H1 (cell line): ENCODE data around the gene GADD45B. TPM values are rescaled to one million over a fixed set of nuclear protein-coding genes. Genes with fewer than 3 reads are reported as not detected.

Experiments used
- CTCF ChIA-PET: fragments of 300-600 bp; sonication (Branson Sonifier 250); formaldehyde crosslinking; loops from one replicate; lab custom pipeline; 2021; ENCODE audit not compliant: partially characterized antibody; lab: Charles Lee
- POLR2A ChIA-PET: fragments of 300-600 bp; sonication (Branson Sonifier 250); formaldehyde crosslinking; loops from one replicate; lab custom pipeline; 2021; ENCODE audit warnings: inconsistent platforms; ENCODE audit not compliant: partially characterized antibody; lab: Charles Lee
- DNase-seq, 2 experiments: peaks; one replicate each; pipeline versions ENCODE4 v3.0.0 to v3.0.0-alpha.2; 2010 to 2022; ENCODE audit warnings: low spot score in 2 of 2, low read depth in 1 of 2, mixed read lengths in 1 of 2
- FAIRE-seq: peaks from 2 replicates; lab custom pipeline; 2011; peaks lifted over from hg19 to GRCh38; lab: Jason Lieb, UNC
- H2AFZ ChIP-seq: 2 replicates; pipeline ENCODE4 v1.8.1; 2012; ENCODE audit warnings: low read length, inconsistent platforms
- H2AK5ac ChIP-seq: 2 replicates; pipeline ENCODE4 v1.6.1; 2013; ENCODE audit warnings: low read depth, low read length
- H2BK120ac ChIP-seq: replicated peaks from 2 replicates; pipeline ENCODE3; 2013; ENCODE audit warnings: low read depth, low read length, inconsistent platforms
- H2BK12ac ChIP-seq: 2 replicates; pipeline ENCODE4 v1.6.1; 2013; ENCODE audit warnings: low read depth, low read length
- H2BK15ac ChIP-seq: 2 replicates; pipeline ENCODE4 v1.6.1; 2013; ENCODE audit warnings: low read length
- H2BK20ac ChIP-seq: 2 replicates; pipeline ENCODE4 v1.6.1; 2013; ENCODE audit warnings: low read length
- H2BK5ac ChIP-seq: 2 replicates; pipeline ENCODE4 v1.6.1; 2013; ENCODE audit warnings: low read depth, low read length
- H3K14ac ChIP-seq: 2 replicates; pipeline ENCODE4 v1.6.1; 2013; ENCODE audit warnings: inconsistent platforms; ENCODE audit not compliant: insufficient read length
- H3K18ac ChIP-seq: 2 replicates; pipeline ENCODE4 v1.6.1; 2013; ENCODE audit warnings: low read length; ENCODE audit errors: extremely low read depth
- H3K23ac ChIP-seq: 2 replicates; pipeline ENCODE4 v1.6.1; 2013; ENCODE audit warnings: inconsistent platforms; ENCODE audit not compliant: insufficient read length
- H3K23me2 ChIP-seq: 2 replicates; pipeline ENCODE4 v1.6.1; 2013; ENCODE audit warnings: low read depth, low read length
- H3K27ac ChIP-seq: 2 replicates; pipeline ENCODE4 v1.6.1; 2011; ENCODE audit warnings: low read depth, low read length, inconsistent platforms
- H3K27me3 ChIP-seq, 4 experiments: replicated peaks in 1 of 4; 1 replicate in 1 of 4; 2 replicates in 3 of 4; pipeline versions ENCODE4 v1.6.1 to v1.8.1; 2011 to 2013; ENCODE audit warnings: low read length in 3 of 4, mild to moderate bottlenecking in 3 of 4, inconsistent platforms in 2 of 4, mixed read lengths in 2 of 4, moderate library complexity in 1 of 4; ENCODE audit not compliant: control insufficient read depth in 3 of 4, insufficient read depth in 3 of 4; ENCODE audit errors: extremely low read depth in 1 of 4
- H3K36me3 ChIP-seq, 4 experiments: 2 replicates each; pipeline versions ENCODE4 v1.6.1 to v1.8.1; 2011 to 2013; ENCODE audit warnings: mild to moderate bottlenecking in 4 of 4, low read length in 3 of 4, moderate library complexity in 2 of 4, control low read depth in 1 of 4, inconsistent platforms in 1 of 4; ENCODE audit not compliant: insufficient read depth in 4 of 4, control insufficient read depth in 2 of 4
- H3K4ac ChIP-seq: replicated peaks from 2 replicates; pipeline ENCODE3; 2013; ENCODE audit warnings: low read length, low read depth, mixed read lengths, inconsistent platforms; ENCODE audit not compliant: insufficient read length
- H3K4me1 ChIP-seq, 4 experiments: replicated peaks in 1 of 4; 1 replicate in 1 of 4; 2 replicates in 3 of 4; pipeline versions ENCODE4 v1.6.1 to v1.8.1; 2011 to 2013; ENCODE audit warnings: low read length in 3 of 4, inconsistent platforms in 2 of 4, mixed read lengths in 1 of 4; ENCODE audit not compliant: insufficient read depth in 4 of 4, control insufficient read depth in 3 of 4
- H3K4me2 ChIP-seq, 2 experiments: 2 replicates each; pipeline versions ENCODE4 v1.6.1 to v1.8.1; 2011 to 2013; ENCODE audit warnings: low read depth in 2 of 2, low read length in 2 of 2, control low read depth in 1 of 2, inconsistent platforms in 1 of 2, mild to moderate bottlenecking in 1 of 2; ENCODE audit not compliant: insufficient read depth in 1 of 2
- H3K4me3 ChIP-seq, 4 experiments: fragments of 200-600, 300-600 bp in 1 of 4; sonication (generic), shearing (Covaris generic), sonication (Bioruptor Twin) in 1 of 4; 2 replicates each; pipeline versions ENCODE4 v1.5.1 to v1.8.1; 2011 to 2016; ENCODE audit warnings: low read length in 4 of 4, low read depth in 3 of 4, control low read depth in 2 of 4, inconsistent platforms in 2 of 4, mild to moderate bottlenecking in 2 of 4, mixed read lengths in 1 of 4, moderate library complexity in 1 of 4; ENCODE audit not compliant: insufficient read depth in 2 of 4; ENCODE audit errors: extremely low read depth in 1 of 4
- H3K56ac ChIP-seq: replicated peaks from 2 replicates; pipeline ENCODE3; 2013; ENCODE audit warnings: low read depth, mild to moderate bottlenecking, mixed read lengths, low read length, inconsistent platforms; ENCODE audit not compliant: insufficient read length
- H3K79me1 ChIP-seq: 2 replicates; pipeline ENCODE4 v1.6.1; 2013; ENCODE audit warnings: low read depth, low read length, control low read depth
- H3K79me2 ChIP-seq, 2 experiments: 2 replicates each; pipeline versions ENCODE4 v1.6.1 to v1.8.1; 2012 to 2013; ENCODE audit warnings: low read length in 2 of 2, mild to moderate bottlenecking in 2 of 2, inconsistent platforms in 1 of 2; ENCODE audit not compliant: insufficient read depth in 2 of 2, control insufficient read depth in 1 of 2
- H3K9ac ChIP-seq, 4 experiments: replicated peaks in 1 of 4; 1 replicate in 1 of 4; 2 replicates in 3 of 4; pipeline versions ENCODE4 v1.6.1 to v1.8.1; 2011 to 2013; ENCODE audit warnings: low read depth in 3 of 4, low read length in 3 of 4, control low read depth in 2 of 4, mild to moderate bottlenecking in 2 of 4, moderate library complexity in 2 of 4, inconsistent platforms in 1 of 4; ENCODE audit errors: extremely low read depth in 1 of 4
- H3K9me3 ChIP-seq, 2 experiments: 2 replicates each; pipeline versions ENCODE4 v1.6.1 to v1.8.1; 2012 to 2013; ENCODE audit warnings: mild to moderate bottlenecking in 2 of 2, moderate library complexity in 2 of 2, control low read depth in 1 of 2, inconsistent platforms in 1 of 2, low read depth in 1 of 2, low read length in 1 of 2, mixed read lengths in 1 of 2; ENCODE audit not compliant: insufficient read depth in 2 of 2
- H4K20me1 ChIP-seq, 2 experiments: replicated peaks in 1 of 2; 2 replicates each; pipeline versions ENCODE3 to v1.8.1; 2011 to 2013; ENCODE audit warnings: inconsistent platforms in 2 of 2, low read length in 2 of 2, mild to moderate bottlenecking in 1 of 2; ENCODE audit not compliant: insufficient read depth in 2 of 2, control insufficient read depth in 1 of 2
- H4K5ac ChIP-seq: 2 replicates; pipeline ENCODE4 v1.6.1; 2013; ENCODE audit warnings: low read length, low read depth, mixed read lengths, inconsistent platforms; ENCODE audit not compliant: insufficient read length
- H4K8ac ChIP-seq: 2 replicates; pipeline ENCODE4 v1.8.0; 2013; ENCODE audit warnings: mild to moderate bottlenecking, moderate library complexity, low read length, inconsistent platforms; ENCODE audit not compliant: insufficient read depth; ENCODE audit errors: extremely low read depth
- H4K91ac ChIP-seq: replicated peaks from 2 replicates; pipeline ENCODE3; 2013; ENCODE audit warnings: low read length, mixed read lengths, inconsistent platforms; ENCODE audit not compliant: insufficient read length
- BACH1 ChIP-seq: IDR thresholded peaks from 2 replicates; pipeline ENCODE4 v1.6.1; 2012; ENCODE audit warnings: low read length, improper control_type of control experiment
- CREB1 ChIP-seq: IDR thresholded peaks from 2 replicates; pipeline ENCODE4 v1.6.1; 2012; ENCODE audit warnings: inconsistent platforms
- WGBS, 2 experiments: shearing (Covaris generic) in 1 of 2; methylation state at CpG; one replicate each; pipeline versions ENCODE4 v1.1.6 to v1.1.7; 2013 to 2015; ENCODE audit warnings: low lambda C conversion rate in 2 of 2, mixed read lengths in 2 of 2, inconsistent platforms in 1 of 2, low coverage in 1 of 2, missing lambda C conversion rate in 1 of 2; ENCODE audit not compliant: insufficient replicate concordance in 2 of 2, insufficient coverage in 1 of 2, insufficient read length in 1 of 2; ENCODE audit errors: extremely low coverage in 1 of 2, missing lambda C conversion rate in 1 of 2; 5-methylcytosine and 5-hydroxymethylcytosine counted together
- polyA plus RNA-seq, 7 experiments: library from polyadenylated mRNA; depleted of rRNA in 3 of 7; stranded (reverse) in 5 of 7; unstranded in 2 of 7; fragments of >200 nt in 5 of 7; fragments of 200-250 nt in 2 of 7; gene quantifications; 1 replicate in 5 of 7; 2 replicates in 1 of 7; 4 replicates in 1 of 7; pipeline versions ENCODE4 v1.2.1 to v1.2.3, GENCODE V29; 2011 to 2013; ENCODE audit warnings: missing spikeins in 2 of 7, mixed read lengths in 2 of 7
- total RNA-seq: library from RNA; stranded (reverse); fragmentation: NEBNext Ultra II Directional; extraction: Animal tissue kit (Norgen Biotek cat#: 25700); gene quantifications from 2 replicates; pipeline ENCODE4 v1.2.1, GENCODE V29; 2021

The GADD45B gene
- total and polyA plus RNA-seq, 2 of the 8 experiments (the other 6 are each of a cell fraction or from before 2014, with no cell fraction given), result 7.4 to 11.4 TPM

DNA sequence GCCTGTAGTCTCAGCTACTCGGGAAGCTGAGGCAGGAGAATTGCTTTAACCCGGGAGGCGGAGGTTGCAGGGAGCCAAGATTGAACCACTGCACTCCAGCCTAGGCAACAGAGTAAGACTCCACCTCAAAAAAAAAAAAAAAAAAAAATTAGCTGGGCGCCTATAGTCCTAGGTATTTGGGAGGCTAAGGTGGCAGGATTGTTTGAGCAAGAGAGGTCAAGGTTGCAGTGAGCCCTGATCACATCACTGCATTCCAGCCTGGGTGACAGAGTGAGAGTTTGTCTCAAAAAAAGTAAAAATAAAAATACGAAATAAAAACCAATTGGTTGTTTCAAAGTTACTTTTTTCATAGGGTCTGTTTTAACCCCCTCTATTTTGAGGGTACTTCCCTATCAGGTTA is 17.9 kb upstream of the GADD45B start:
- H3K14ac ChIP-seq, result no peak overlapping the region
- H3K4me3 ChIP-seq, result no peak overlapping the region
- no peak overlapping the region for H3K9ac ChIP-seq
- H2BK120ac ChIP-seq, result no peak overlapping the region
- no peak overlapping the region for H4K91ac ChIP-seq
- DNase-seq, result no peak
- H4K20me1 ChIP-seq, result peaks cover 18 to 21% of the 10 kb centered on the region in 2 experiments
- no peak overlapping the region for H3K4ac ChIP-seq
- peaks cover 6% of the 10 kb centered on the region for H3K79me1 ChIP-seq
- H2BK15ac ChIP-seq, result no peak overlapping the region
- no peak overlapping the region for H3K56ac ChIP-seq
- H2BK5ac ChIP-seq, result no peak overlapping the region
- no peak overlapping the region for H2BK12ac ChIP-seq
- no peak for FAIRE-seq
- H2BK20ac ChIP-seq, result no peak overlapping the region
- no peak overlapping the region for H2AFZ ChIP-seq
- no peak overlapping the region for H3K27ac ChIP-seq
- no peak for TF ChIP-seq CREB1
- TF ChIP-seq BACH1, result no peak
- H3K4me2 ChIP-seq, result no peak overlapping the region
- 94% methylated on average over 5 of the region's 5 CpGs; no CpG with 5 or more reads in 1 of the 2 experiments for WGBS, 2 experiments
- H3K23ac ChIP-seq, result no peak overlapping the region
- POLR2A ChIA-PET, result interaction anchor here (5.7 to 6.4 kb wide), 2 partner anchors 18 to 30 kb away, joined by 45 to 76 read pairs; partner anchors contain the start of genes GADD45B and TIMM13
- H4K5ac ChIP-seq, result no peak overlapping the region
- H3K36me3 ChIP-seq, result no peaks in the 10 kb centered on the region
- peaks cover 0 to 9% (median 3%) of the 10 kb centered on the region in 4 experiments; a peak in 5 of 7 replicates for H3K4me1 ChIP-seq
- no peaks in the 10 kb centered on the region for H3K9me3 ChIP-seq
- H3K23me2 ChIP-seq, result peaks cover 2% of the 10 kb centered on the region; the same call in 1 of the 2 replicates
- no peak overlapping the region for H3K18ac ChIP-seq
- CTCF ChIA-PET, result interaction anchor here (1.1 to 1.6 kb wide), 2 partner anchors 151 to 154 kb away, joined by 3 read pairs; no protein-coding TSS in a partner anchor
- H3K79me2 ChIP-seq, result peaks cover 25 to 36% of the 10 kb centered on the region in 2 experiments
- H2AK5ac ChIP-seq, result no peak overlapping the region
- no peak overlapping the region for H4K8ac ChIP-seq
- H3K27me3 ChIP-seq, result no peaks in the 10 kb centered on the region
